ENCODE results near the gene LARP1.
"Not testable (repeated sequence)": the region's sequence is repeated elsewhere in the genome, so short reads cannot be mapped to it uniquely, and the experiment has no call there.

GRCh38 chr5:154832804-154833203 lies 77.6 kb downstream of the LARP1 start:
- not testable (repeated sequence) for TF ChIP-seq CTCF, POLR2A (IDR thresholded peaks at IDR 0.05)

Measured in right lobe of liver (tissue), 4 donors.